Loucy (cell line): ENCODE results near the gene PRR5L.

Experiments used
- CTCF ChIP-seq: fragments of 200-600 bp; sonication (generic); conservative IDR thresholded peaks from 2 replicates; pipeline ENCODE4 v1.5.1; 2014; ENCODE audit warnings: mild to moderate bottlenecking, antibody characterized with exemption, low read length
- EZH2phosphoT487 ChIP-seq: fragments of 200-600 bp; IDR thresholded peaks from 2 replicates; pipeline ENCODE4 v1.6.1; 2018; ENCODE audit warnings: antibody characterized with exemption, mild to moderate bottlenecking, moderate library complexity, borderline replicate concordance

- no peak for TF ChIP-seq CTCF
- no peak for TF ChIP-seq EZH2phosphoT487
Measured at GRCh38 chr11:36375353-36376008, 79.4 kb downstream of the PRR5L start.
